ENCODE measurements around the gene TMEM45A.

The TMEM45A gene

GRCh38 chr3:100609305-100609704 lies 116.9 kb downstream of the TMEM45A start, which contains the start of gene ADGRG7:
ADGRG7 (plus strand) TSS chr3:100609601; CDS start chr3:100609857, 256 bp downstream.
- DNase-seq (ENCODE audit: extremely low read depth in 1 of 2, low read depth in 1 of 2), result no peak

GRCh38 chr3:100609963-100610362 lies 117.5 kb downstream of the TMEM45A start:
- no peak for DNase-seq (ENCODE audit: extremely low read depth in 1 of 2, low read depth in 1 of 2)

- no peak for DNase-seq (ENCODE audit: extremely low read depth in 1 of 2, low read depth in 1 of 2)
These were observed 118.8 kb downstream of the TMEM45A start for GRCh38 chr3:100611221-100611620.

DNA sequence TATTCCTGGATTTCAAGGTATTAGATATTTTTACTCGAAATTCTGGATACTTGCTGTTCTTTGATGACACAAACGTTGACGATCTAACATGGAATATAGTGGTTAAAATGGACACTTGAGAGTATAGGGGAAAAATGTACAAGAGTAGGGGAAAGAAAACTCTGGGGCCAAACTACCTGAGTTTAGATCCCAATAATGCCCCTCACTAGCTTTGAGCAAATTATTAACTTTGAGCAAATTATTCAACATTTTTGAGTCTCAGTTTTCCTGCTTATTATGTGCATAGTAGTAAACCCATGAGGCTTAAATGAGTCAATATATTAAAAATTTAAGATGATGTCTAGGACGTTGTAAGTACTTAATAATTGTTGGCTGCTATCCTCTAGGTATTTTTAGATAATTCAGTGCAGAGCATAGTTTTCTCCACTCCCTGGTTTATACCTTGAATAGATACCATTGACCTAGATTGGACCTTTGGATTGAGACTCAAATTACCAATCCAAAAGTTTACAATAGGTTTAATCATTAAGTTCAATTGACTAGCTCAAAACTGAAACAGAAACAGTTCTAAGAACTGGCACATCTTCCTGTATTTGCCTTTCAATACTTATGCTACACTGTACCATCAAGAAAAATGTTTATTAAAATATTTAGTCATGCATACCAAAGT lies 121.4 kb downstream of the TMEM45A start:
- no peak for DNase-seq (ENCODE audit: extremely low read depth in 1 of 2, low read depth in 1 of 2)

GRCh38 chr3:100614941-100615340 lies 122.5 kb downstream of the TMEM45A start:
- no peak for DNase-seq (ENCODE audit: extremely low read depth in 1 of 2, low read depth in 1 of 2)

GRCh38 chr3:100615684-100616083 lies 123.3 kb downstream of the TMEM45A start:
- DNase-seq (ENCODE audit: extremely low read depth in 1 of 2, low read depth in 1 of 2), result no peak

GRCh38 chr3:100621251-100621650 lies 128.8 kb downstream of the TMEM45A start:
- DNase-seq (ENCODE audit: extremely low read depth in 1 of 2, low read depth in 1 of 2), result no peak
